Measurements from ENCODE around the gene ASRGL1. TPM values are rescaled to one million over a fixed set of nuclear protein-coding genes. Genes with fewer than 3 reads are reported as not detected.

The ASRGL1 gene
- total RNA-seq, 4 donors from 2014 or later, result 2.1 to 11.6 (median 6.7) TPM

DNA sequence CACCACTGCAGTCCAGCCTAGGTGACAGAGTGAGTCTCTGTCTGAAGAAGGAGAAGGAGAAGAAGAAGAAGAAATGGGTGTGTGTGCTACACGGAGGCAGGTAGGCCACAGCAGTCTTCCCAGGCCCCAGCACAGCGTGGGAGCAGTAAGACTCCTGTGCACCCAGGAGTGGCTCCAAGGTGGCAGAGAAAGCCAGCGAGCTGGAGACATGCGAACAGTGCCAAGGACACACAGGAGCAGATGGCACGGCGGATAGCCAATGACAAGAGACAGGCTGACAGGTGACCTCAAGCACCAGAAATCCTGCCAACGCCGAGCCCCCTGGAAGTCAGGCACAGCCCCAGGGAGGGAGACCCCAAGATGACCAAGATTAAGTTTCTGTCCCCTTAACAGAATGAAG lies 72.6 kb downstream of the ASRGL1 start:
- WGBS, result 93% methylated on average over 8 of the region's 8 CpGs
- Histone ChIP-seq H3K4me3 (no peak overlapping the region), H3K27ac (replicated peaks in 1 of 4) (no peak overlapping the region), H3K9me3 (no peaks in the 10 kb centered on the region), H3K36me3 (no peaks in the 10 kb centered on the region), H3K27me3 (no peaks in the 10 kb centered on the region), H3K4me1 (peaks cover 0 to 6% (median 2%) of the 10 kb centered on the region in 4 donors)
- no peak for DNase-seq (ENCODE audit: extremely low spot score)
- no peak for TF ChIP-seq CTCF (IDR thresholded peaks at IDR 0.05)
- TF ChIP-seq POLR2A (IDR thresholded peaks at IDR 0.05; ENCODE audit: low read depth), result no peak
- no peak for TF ChIP-seq POLR2AphosphoS5 (IDR thresholded peaks at IDR 0.05)
- no peak for TF ChIP-seq EP300 (IDR thresholded peaks at IDR 0.05)
- intact Hi-C loops (cut with DNase I), result no loop called here

DNA sequence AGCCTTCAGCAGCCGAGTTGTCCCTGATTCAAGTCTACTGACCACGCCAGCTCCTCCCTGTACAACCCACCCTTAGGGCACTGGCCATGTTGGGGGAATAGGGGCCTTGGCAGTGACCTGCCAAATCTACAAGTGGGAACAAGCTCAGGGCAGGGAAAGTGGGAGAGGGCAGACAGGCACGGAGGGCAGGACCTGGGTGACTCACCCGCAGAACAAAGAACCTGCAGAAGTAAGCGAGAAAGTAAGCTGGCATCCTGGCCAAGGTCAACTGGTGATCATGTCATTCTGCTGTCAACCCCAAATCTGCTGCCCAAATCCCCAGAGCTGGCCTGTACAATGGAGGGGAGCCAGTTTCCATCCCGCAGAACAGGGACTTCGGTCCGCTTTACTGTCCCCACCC lies 73.7 kb downstream of the ASRGL1 start:
- Histone ChIP-seq H3K27me3 (no peaks in the 10 kb centered on the region), H3K27ac (replicated peaks in 1 of 4) (no peak overlapping the region), H3K9me3 (no peaks in the 10 kb centered on the region), H3K4me1 (peaks cover 0 to 6% (median 2%) of the 10 kb centered on the region in 4 donors), H3K4me3 (no peak overlapping the region), H3K36me3 (no peaks in the 10 kb centered on the region)
- TF ChIP-seq POLR2AphosphoS5 (IDR thresholded peaks at IDR 0.05) (no peak), POLR2A (IDR thresholded peaks at IDR 0.05; ENCODE audit: low read depth) (no peak), EP300 (IDR thresholded peaks at IDR 0.05) (no peak), CTCF (IDR thresholded peaks at IDR 0.05) (no peak)
- 86% methylated on average over 4 of the region's 8 CpGs for WGBS
- DNase-seq (ENCODE audit: extremely low spot score), result no peak
- intact Hi-C loops (cut with DNase I), result no loop called here

DNA sequence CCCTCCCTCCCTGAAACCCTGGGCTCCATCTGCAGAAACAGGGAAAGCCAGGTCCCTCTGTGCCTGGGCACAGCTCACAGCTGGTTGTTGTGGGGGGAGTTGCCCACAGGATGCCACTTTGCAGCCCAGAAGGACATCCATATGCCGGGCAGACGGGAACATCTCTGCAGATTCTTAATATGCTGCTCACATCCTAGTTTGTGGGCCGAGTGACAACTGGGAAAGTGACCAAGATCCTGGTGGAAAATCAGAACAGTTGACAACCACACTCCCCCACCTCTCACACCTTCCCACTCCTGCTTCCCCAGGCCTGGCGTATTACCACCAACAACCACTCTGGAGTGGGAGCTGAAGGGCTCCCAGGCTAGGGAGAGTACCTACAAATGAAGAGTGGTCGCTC lies 74.3 kb downstream of the ASRGL1 start:
- 90% methylated on average over 5 of the region's 5 CpGs for WGBS
- intact Hi-C loops (cut with DNase I), result no loop called here
- H3K4me1 ChIP-seq, result peaks cover 0 to 4% (median 2%) of the 10 kb centered on the region in 4 donors
- no peaks in the 10 kb centered on the region for H3K36me3 ChIP-seq
- H3K27ac ChIP-seq (replicated peaks in 1 of 4), result no peak overlapping the region
- no peak for TF ChIP-seq POLR2A (IDR thresholded peaks at IDR 0.05; ENCODE audit: low read depth)
- TF ChIP-seq EP300 (IDR thresholded peaks at IDR 0.05), result no peak
- TF ChIP-seq POLR2AphosphoS5 (IDR thresholded peaks at IDR 0.05), result no peak
- no peak for TF ChIP-seq CTCF (IDR thresholded peaks at IDR 0.05)
- H3K4me3 ChIP-seq, result no peak overlapping the region
- no peak for DNase-seq (ENCODE audit: extremely low spot score)
- H3K9me3 ChIP-seq, result no peaks in the 10 kb centered on the region
- H3K27me3 ChIP-seq, result no peaks in the 10 kb centered on the region

DNA sequence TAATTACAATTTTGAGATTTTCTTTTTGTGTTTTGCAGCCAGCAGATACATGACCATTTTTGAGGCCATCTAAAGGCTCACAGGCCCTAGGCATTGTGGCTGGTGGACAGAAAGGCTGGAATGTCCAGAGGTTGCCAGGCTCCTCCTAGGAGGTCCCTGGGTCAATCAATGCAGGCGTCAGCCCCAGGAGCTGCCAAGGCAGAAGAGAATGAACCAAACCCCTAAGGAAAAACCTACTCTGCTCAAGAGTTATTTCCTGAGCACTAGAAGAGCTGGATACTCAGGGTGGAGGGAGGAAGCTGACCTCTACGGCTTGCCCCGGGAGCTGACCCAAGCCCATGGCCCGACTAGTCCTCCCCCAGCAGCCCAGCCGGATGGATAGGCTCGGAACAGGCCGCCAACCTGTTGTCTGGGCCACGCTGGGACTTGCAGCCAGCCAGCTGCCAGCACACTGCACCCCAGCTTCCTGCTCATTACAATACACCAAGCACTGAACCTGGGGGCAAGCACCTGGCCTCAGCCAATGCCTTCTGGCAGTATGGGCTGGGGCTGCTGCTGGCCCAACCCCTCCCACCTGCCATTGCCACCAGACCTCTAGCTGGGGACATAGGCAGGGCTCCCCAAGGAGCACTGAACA lies 75.9 kb downstream of the ASRGL1 start:
- H3K4me3 ChIP-seq, result no peak overlapping the region
- peaks cover 0 to 4% (median 2%) of the 10 kb centered on the region in 4 donors for H3K4me1 ChIP-seq
- TF ChIP-seq POLR2AphosphoS5 (IDR thresholded peaks at IDR 0.05) (no peak), CTCF (IDR thresholded peaks at IDR 0.05) (no peak), EP300 (IDR thresholded peaks at IDR 0.05) (no peak), POLR2A (IDR thresholded peaks at IDR 0.05; ENCODE audit: low read depth) (no peak)
- WGBS, result 92% methylated on average over 3 of the region's 8 CpGs
- no peaks in the 10 kb centered on the region for H3K9me3 ChIP-seq
- no peaks in the 10 kb centered on the region for H3K27me3 ChIP-seq
- DNase-seq (ENCODE audit: extremely low spot score), result no peak
- intact Hi-C loops (cut with DNase I), result no loop called here
- no peak overlapping the region for H3K27ac ChIP-seq (replicated peaks in 1 of 4)
- no peaks in the 10 kb centered on the region for H3K36me3 ChIP-seq

GRCh38 chr11:62416596-62416995 lies 79.3 kb downstream of the ASRGL1 start:
- no peak for TF ChIP-seq EP300 (IDR thresholded peaks at IDR 0.05)
- no peak for TF ChIP-seq POLR2AphosphoS5 (IDR thresholded peaks at IDR 0.05)
- no peak for TF ChIP-seq POLR2A (IDR thresholded peaks at IDR 0.05; ENCODE audit: low read depth)
- TF ChIP-seq CTCF (IDR thresholded peaks at IDR 0.05), result no peak
- intact Hi-C loops (cut with DNase I), result no loop called here
- H3K36me3 ChIP-seq, result no peaks in the 10 kb centered on the region
- no peak overlapping the region for H3K4me3 ChIP-seq
- H3K27ac ChIP-seq (replicated peaks in 1 of 4), result no peak overlapping the region
- 98% methylated on average over 12 of the region's 12 CpGs for WGBS
- H3K27me3 ChIP-seq, result no peaks in the 10 kb centered on the region
- no peaks in the 10 kb centered on the region for H3K9me3 ChIP-seq
- DNase-seq (ENCODE audit: extremely low spot score), result no peak
- peaks cover 13 to 34% (median 28%) of the 10 kb centered on the region in 4 donors for H3K4me1 ChIP-seq

Data from esophagus muscularis mucosa (tissue), 4 donors.